Measurements from ENCODE around the gene DENND4B. TPM values are rescaled to one million over a fixed set of nuclear protein-coding genes. Genes with fewer than 3 reads are reported as not detected.

The DENND4B gene
- total and polyA plus RNA-seq, 9 of the 15 experiments (the other 6 are each of a cell fraction or from before 2014, with no cell fraction given) = 9.5 to 80.5 (median 23.1) TPM

DNA sequence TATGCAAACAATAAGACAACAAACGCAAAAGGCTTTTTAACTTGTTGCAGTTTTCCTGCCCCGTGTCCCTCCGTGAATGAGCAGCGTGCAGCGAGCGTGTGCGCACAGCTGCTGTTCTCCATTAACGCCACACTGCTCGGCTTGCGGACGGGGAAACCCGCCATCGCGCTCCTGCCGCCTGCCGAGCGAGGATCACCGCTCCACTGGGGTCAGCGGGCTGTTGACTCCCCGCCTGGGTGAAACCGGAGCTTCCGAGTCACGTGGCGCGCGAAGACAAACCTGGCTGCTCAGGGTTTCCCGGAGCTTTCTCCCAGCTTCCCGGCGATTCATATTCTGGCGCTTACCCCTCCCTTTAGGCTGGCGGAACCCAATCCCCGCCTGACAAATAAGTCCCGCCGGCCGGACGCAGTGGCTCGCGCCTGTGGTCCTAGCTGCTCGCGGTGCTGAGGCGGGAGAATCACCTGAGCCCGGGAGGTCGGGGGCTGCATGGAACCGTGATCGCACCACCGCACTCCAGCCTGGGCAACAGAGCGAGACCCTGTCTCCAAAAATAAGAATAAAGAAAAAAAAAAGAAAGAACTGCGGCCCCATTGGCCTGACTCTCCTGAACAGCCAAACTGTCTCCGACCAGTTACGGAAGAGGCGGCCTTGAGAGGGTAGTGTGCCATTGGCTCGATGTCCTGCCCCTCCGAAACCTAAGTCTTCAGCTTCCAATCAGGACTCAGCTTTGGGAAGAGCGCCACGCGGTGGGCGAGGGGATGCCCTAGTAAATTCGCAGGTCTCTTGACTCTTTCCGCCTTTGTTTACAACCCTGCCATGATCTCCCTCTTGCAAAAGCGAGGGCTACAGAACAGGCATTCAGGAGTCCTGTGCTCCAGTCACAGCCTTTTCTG, 20.8 kb upstream of the DENND4B start, which contains the start of gene CREB3L4 (continued):
- TF ChIP-seq CHD7 (IDR thresholded peaks at IDR 0.05; ENCODE audit: low read depth, low read length) = no peak
- peak; percentile 79 for TF ChIP-seq THAP12 (CRISPR knock-in tag; IDR thresholded peaks at IDR 0.05)
- TF ChIP-seq FOXM1 (IDR thresholded peaks at IDR 0.05; ENCODE audit: low read depth) = peak; percentile 42; the same call in 1 of the 2 replicates
- TF ChIP-seq FOXM1 (CRISPR knock-in tag; IDR thresholded peaks at IDR 0.05; ENCODE audit: low read depth) = no peak
- TF ChIP-seq ZSCAN32 (CRISPR knock-in tag; IDR thresholded peaks at IDR 0.05) = no peak
- TF ChIP-seq, protein P1, sequence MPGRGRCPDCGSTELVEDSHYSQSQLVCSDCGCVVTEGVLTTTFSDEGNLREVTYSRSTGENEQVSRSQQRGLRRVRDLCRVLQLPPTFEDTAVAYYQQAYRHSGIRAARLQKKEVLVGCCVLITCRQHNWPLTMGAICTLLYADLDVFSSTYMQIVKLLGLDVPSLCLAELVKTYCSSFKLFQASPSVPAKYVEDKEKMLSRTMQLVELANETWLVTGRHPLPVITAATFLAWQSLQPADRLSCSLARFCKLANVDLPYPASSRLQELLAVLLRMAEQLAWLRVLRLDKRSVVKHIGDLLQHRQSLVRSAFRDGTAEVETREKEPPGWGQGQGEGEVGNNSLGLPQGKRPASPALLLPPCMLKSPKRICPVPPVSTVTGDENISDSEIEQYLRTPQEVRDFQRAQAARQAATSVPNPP (IDR thresholded peaks at IDR 0.05; ENCODE audit: borderline replicate concordance, insufficient read depth, insufficient read length) = no peak
- TF ChIP-seq, protein P2, sequence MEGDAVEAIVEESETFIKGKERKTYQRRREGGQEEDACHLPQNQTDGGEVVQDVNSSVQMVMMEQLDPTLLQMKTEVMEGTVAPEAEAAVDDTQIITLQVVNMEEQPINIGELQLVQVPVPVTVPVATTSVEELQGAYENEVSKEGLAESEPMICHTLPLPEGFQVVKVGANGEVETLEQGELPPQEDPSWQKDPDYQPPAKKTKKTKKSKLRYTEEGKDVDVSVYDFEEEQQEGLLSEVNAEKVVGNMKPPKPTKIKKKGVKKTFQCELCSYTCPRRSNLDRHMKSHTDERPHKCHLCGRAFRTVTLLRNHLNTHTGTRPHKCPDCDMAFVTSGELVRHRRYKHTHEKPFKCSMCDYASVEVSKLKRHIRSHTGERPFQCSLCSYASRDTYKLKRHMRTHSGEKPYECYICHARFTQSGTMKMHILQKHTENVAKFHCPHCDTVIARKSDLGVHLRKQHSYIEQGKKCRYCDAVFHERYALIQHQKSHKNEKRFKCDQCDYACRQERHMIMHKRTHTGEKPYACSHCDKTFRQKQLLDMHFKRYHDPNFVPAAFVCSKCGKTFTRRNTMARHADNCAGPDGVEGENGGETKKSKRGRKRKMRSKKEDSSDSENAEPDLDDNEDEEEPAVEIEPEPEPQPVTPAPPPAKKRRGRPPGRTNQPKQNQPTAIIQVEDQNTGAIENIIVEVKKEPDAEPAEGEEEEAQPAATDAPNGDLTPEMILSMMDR (IDR thresholded peaks at IDR 0.05 in 2 of 3, conservative IDR thresholded peaks at IDR 0.05 in 1 of 3; ENCODE audit: insufficient read depth in 2 of 3, low read depth in 1 of 3, low read length in 3 of 3) = peak; percentile 47 to 78 (median 68)
- TF ChIP-seq ZC3H11A (IDR thresholded peaks at IDR 0.05; ENCODE audit: low read depth, low read length) = no peak
- TF ChIP-seq BRD4 (IDR thresholded peaks at IDR 0.05) = no peak

Data from K562 (cell line).